Mucosa of descending colon (tissue), 3 donors: ENCODE results near the gene PRADC1. TPM values are rescaled to one million over a fixed set of nuclear protein-coding genes. Genes with fewer than 3 reads are reported as not detected.

Experiments
- ATAC-seq: fragments of 200-7000 bp; cut with Tn5 transposase; one replicate; pipeline ENCODE4 v1.9.1; 2020; ENCODE audit warnings: mild to moderate bottlenecking, moderate library complexity
- DNase-seq, 3 donors: peaks; one replicate each; pipeline ENCODE4 v3.0.0-alpha.2; 2020
- H3K36me3 ChIP-seq: fragments of 200-600 bp; one replicate; pipeline ENCODE4 v1.8.0; 2021; ENCODE audit warnings: low read depth, mild to moderate bottlenecking
- H3K4me1 ChIP-seq: fragments of 200-600 bp; one replicate; pipeline ENCODE4 v1.8.0; 2021; ENCODE audit warnings: low read depth, mild to moderate bottlenecking
- H3K4me3 ChIP-seq: fragments of 200-600 bp; one replicate; pipeline ENCODE4 v1.8.0; 2021; ENCODE audit warnings: mild to moderate bottlenecking
- H3K9me3 ChIP-seq: fragments of 200-600 bp; one replicate; pipeline ENCODE4 v1.8.0; 2021; ENCODE audit warnings: mild to moderate bottlenecking
- intact Hi-C, 2 donors: fragments of 100-400 bp; cut with DNase I in 1 of 2; cut with micrococcal nuclease in 1 of 2; formaldehyde crosslinking; loops; one replicate each; pipeline versions ENCODE4 v1.11.0 to v1.11.1; 2022; cut with DNase I, micrococcal nuclease
- long read RNA-seq, 2 donors: library from polyadenylated mRNA; unstranded; transcript quantifications; one replicate each; pipeline ENCODE4 v2.0.0, GENCODE V29; 2019 to 2021
- total RNA-seq, 3 donors: library from RNA; stranded (reverse); fragmentation: NEBNext Ultra II Directional in 2 of 3; extraction: Animal tissue kit (Norgen Biotek cat#: 25700) in 2 of 3; gene quantifications; one replicate each; pipeline versions ENCODE4 v1.2.1 to v1.2.4, GENCODE V29; 2021 to 2023
- TF ChIP-seq, protein P1 (sequence below): fragments of 200-600 bp; IDR thresholded peaks from one replicate; pipeline ENCODE4 v1.8.0; 2022; ENCODE audit warnings: antibody characterized with exemption, mild to moderate bottlenecking
- donor health status: DM: no; HTN: no; CAD: no; lungs with moderate emphysema.
- donor health status: DM: no; HTN: no; CAD: no.
- donor health status: DM: no; HTN: yes; CAD: no.

PRADC1 gene
- total RNA-seq = 10 to 100 TPM; 30.4 to 37.4 (median 34.6) TPM
- long read RNA-seq, donor 1, transcript PRADC1-201 (5 exons, 1,083 nt) = major isoform, 65 of 74 reads
- long read RNA-seq, donor 1, partial matches to known transcripts = 4 of 74 reads
- long read RNA-seq, donor 1, other reads (novel, unspliced or antisense) = 2 of 74 reads
- long read RNA-seq, donor 2, transcript PRADC1-201 (5 exons, 1,083 nt) = major isoform, 45 of 51 reads
- long read RNA-seq, donor 2, partial matches to known transcripts = 3 of 51 reads
- long read RNA-seq, donor 2, other reads (novel, unspliced or antisense) = 3 of 51 reads

DNA sequence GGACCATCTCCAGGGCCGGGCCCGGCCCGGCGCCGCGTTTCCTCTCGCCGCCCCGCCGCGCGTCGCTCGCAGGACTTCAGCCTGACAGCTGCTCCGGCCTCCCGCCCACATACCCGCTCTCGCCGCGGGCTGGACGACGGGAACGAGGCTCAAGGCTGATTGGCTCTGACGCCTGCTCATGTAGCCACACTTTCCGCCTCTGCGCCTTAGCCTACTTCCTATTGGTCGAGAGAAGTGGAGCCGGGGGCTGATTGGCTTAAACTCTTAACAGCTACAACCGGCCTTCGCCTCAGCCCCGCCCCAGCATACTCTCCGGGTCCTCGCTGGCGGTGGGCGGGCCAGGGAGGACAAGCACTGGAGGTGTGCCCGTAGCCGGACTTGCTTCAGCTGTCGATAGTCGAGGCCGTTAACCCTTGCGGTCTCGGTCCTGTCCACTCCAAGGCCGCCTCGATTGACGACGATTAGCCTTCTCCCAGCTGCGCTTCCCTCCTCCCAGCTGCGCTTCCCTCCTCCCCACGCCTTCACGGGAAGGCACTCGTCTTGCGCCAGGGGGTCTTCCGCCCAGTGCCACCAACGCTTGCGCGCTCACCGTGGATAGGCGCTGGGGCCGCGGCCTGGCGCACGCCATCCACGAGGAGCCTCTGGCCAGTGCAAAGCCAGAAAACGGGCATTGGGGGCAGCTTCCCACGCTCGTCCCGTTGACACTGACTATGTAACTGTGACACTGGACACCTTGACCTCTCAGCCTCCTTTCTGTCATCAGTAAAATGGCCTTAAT is at the start of gene PRADC1:
PRADC1 (minus strand) TSS at position 86 of the 778 bp plus-strand sequence; CDS start at position 7, 79 bp downstream.
- TF ChIP-seq, protein P1, sequence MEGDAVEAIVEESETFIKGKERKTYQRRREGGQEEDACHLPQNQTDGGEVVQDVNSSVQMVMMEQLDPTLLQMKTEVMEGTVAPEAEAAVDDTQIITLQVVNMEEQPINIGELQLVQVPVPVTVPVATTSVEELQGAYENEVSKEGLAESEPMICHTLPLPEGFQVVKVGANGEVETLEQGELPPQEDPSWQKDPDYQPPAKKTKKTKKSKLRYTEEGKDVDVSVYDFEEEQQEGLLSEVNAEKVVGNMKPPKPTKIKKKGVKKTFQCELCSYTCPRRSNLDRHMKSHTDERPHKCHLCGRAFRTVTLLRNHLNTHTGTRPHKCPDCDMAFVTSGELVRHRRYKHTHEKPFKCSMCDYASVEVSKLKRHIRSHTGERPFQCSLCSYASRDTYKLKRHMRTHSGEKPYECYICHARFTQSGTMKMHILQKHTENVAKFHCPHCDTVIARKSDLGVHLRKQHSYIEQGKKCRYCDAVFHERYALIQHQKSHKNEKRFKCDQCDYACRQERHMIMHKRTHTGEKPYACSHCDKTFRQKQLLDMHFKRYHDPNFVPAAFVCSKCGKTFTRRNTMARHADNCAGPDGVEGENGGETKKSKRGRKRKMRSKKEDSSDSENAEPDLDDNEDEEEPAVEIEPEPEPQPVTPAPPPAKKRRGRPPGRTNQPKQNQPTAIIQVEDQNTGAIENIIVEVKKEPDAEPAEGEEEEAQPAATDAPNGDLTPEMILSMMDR = no peak
- Histone ChIP-seq H3K4me3 (peak within 1 kb of the TSS; percentile 62), H3K4me1 (peaks cover 22% of the 10 kb centered on the region), H3K9me3 (no peaks in the 10 kb centered on the region), H3K36me3 (no peaks in the 10 kb centered on the region)
- intact Hi-C loops = no loop called here
- ATAC-seq (peak; percentile 91), DNase-seq (peak; percentile 97 to 99 (median 98))

DNA sequence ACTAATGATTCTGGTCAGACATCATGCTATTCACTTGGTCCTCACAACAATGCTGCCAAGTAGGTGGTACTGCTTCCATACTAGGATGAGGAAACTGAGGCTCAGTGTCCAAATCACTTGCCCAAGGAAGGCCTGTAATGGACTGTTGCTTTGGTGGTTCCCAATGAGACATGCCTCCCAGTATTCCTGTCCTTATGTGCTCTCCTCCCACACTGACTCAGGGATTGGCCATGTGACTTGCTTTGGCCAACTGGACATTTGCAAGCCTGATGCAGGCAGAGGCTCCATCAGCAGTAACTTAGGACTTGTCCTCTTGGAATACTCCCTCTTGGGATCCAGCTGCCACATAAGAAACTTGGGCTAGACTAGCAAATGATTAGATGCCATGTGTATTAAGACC is 48.2 kb upstream of the PRADC1 start:
- intact Hi-C loops = no loop called here
- ATAC-seq = no peak
- H3K36me3 ChIP-seq = no peaks in the 10 kb centered on the region
- H3K4me3 ChIP-seq = no peak overlapping the region
- no peak for DNase-seq
- peaks cover 9% of the 10 kb centered on the region for H3K4me1 ChIP-seq
- TF ChIP-seq, protein P1 = no peak
- no peaks in the 10 kb centered on the region for H3K9me3 ChIP-seq

DNA sequence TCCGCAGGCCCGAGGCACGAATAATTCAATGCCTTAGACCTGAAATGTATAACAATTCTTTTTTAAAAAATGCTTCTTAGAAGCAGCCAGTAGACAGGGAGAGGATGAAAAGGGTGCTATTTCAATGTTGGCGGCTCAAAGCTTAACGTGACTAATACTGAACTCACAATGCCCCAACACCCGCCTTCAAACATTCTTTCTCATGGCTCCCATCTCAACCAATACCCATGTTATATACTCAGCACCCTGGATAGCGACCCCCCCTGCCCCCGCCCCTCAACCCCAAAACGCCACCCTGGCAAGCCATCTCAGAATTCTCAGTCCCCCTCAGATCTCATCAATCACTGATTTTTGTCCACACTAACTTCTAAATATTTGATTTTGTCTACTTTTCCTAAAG is 46.8 kb upstream of the PRADC1 start:
- ATAC-seq = no peak
- H3K36me3 ChIP-seq = no peaks in the 10 kb centered on the region
- intact Hi-C loops = no loop called here
- H3K9me3 ChIP-seq = no peaks in the 10 kb centered on the region
- TF ChIP-seq, protein P1 = no peak
- DNase-seq = no peak
- H3K4me3 ChIP-seq = no peak overlapping the region
- peaks cover 8% of the 10 kb centered on the region for H3K4me1 ChIP-seq

DNA sequence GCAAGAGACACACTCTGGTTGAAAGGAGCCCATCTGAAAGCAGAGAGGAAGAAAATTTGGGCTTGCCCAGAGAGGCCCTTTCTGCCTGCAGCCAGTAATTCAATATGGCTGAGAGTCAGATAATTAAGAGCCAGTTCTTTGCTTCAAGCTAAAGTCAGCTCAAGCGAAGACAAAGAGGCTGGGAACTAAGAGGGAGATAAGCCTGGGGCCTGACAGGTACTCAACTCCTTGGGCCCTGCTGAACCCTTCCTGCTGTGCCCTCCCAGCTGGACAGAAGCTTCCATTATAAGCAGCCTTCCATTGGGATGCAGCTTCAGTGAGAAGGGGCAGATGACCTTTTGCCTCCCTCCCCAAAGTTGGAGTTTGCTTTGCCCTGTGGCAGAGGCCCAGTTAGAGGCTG is 39.2 kb upstream of the PRADC1 start:
- Histone ChIP-seq H3K36me3 (no peaks in the 10 kb centered on the region), H3K4me1 (peaks cover 10% of the 10 kb centered on the region), H3K4me3 (no peak overlapping the region), H3K9me3 (no peaks in the 10 kb centered on the region)
- ATAC-seq (no peak), DNase-seq (no peak)
- TF ChIP-seq, protein P1 = no peak
- intact Hi-C loops = no loop called here

- H3K4me1 ChIP-seq = peaks cover 10% of the 10 kb centered on the region
- DNase-seq (no peak), ATAC-seq (no peak)
- no peaks in the 10 kb centered on the region for H3K9me3 ChIP-seq
- TF ChIP-seq, protein P1 = no peak
- intact Hi-C loops = no loop called here
- peak overlapping the region; percentile 17 for H3K4me3 ChIP-seq
- no peaks in the 10 kb centered on the region for H3K36me3 ChIP-seq
Measured at GRCh38 chr2:73269686-73270465, 36.8 kb upstream of the PRADC1 start.
